DND-41 (cell line): ENCODE measurements around the gene TTLL10.

Experiments used
- ATAC-seq: fragments of 200-7000 bp; cut with Tn5 transposase; 3 replicates; pipeline ENCODE4 v1.9.1; 2021; ENCODE audit warnings: low read depth; ENCODE audit not compliant: insufficient read depth
- DNase-seq: peaks from one replicate; pipeline ENCODE4 v3.0.0-alpha.2; 2020
- H2AFZ ChIP-seq: 2 replicates; pipeline ENCODE4 v1.6.0; 2012; ENCODE audit warnings: low read depth, low read length
- H3K27ac ChIP-seq: 2 replicates; pipeline ENCODE4 v1.5.1; 2012; ENCODE audit warnings: low read length, inconsistent platforms
- H3K27me3 ChIP-seq: fragments of 200-600 bp; sonication (generic); 2 replicates; pipeline ENCODE4 v1.6.0; 2012; ENCODE audit warnings: low read length, mild to moderate bottlenecking, inconsistent platforms; ENCODE audit not compliant: insufficient read depth, poor library complexity
- H3K36me3 ChIP-seq: 2 replicates; pipeline ENCODE4 v1.5.1; 2012; ENCODE audit warnings: low read length, inconsistent platforms; ENCODE audit not compliant: insufficient read depth
- H3K4me1 ChIP-seq: 2 replicates; pipeline ENCODE4 v1.5.1; 2012; ENCODE audit warnings: mild to moderate bottlenecking, low read length; ENCODE audit not compliant: insufficient read depth
- H3K4me2 ChIP-seq: 2 replicates; pipeline ENCODE4 v1.6.0; 2012; ENCODE audit warnings: mild to moderate bottlenecking, moderate library complexity, low read length, inconsistent platforms; ENCODE audit not compliant: insufficient read depth
- H3K4me3 ChIP-seq, 2 experiments: fragments of 200-600 bp in 1 of 2; shearing (Covaris generic) in 1 of 2; 2 replicates each; pipeline ENCODE4 v1.5.1; 2012 to 2016; ENCODE audit warnings: inconsistent platforms in 2 of 2, low read length in 2 of 2, mild to moderate bottlenecking in 2 of 2, low read depth in 1 of 2, moderate library complexity in 1 of 2
- H3K79me2 ChIP-seq: 2 replicates; pipeline ENCODE4 v1.6.0; 2012; ENCODE audit warnings: low read length, inconsistent platforms; ENCODE audit not compliant: insufficient read depth
- H3K9ac ChIP-seq: 2 replicates; pipeline ENCODE4 v1.6.0; 2012; ENCODE audit warnings: low read depth, mild to moderate bottlenecking, inconsistent platforms, low read length, moderate library complexity
- H3K9me3 ChIP-seq: 2 replicates; pipeline ENCODE4 v1.5.1; 2012; ENCODE audit warnings: low read length, moderate library complexity, mild to moderate bottlenecking, inconsistent platforms; ENCODE audit not compliant: insufficient read depth, severe bottlenecking
- H4K20me1 ChIP-seq: 2 replicates; pipeline ENCODE4 v1.6.0; 2012; ENCODE audit warnings: low read length; ENCODE audit not compliant: insufficient read depth
- EZH2 ChIP-seq: IDR thresholded peaks from 3 replicates; pipeline ENCODE4 v1.6.1; 2012; ENCODE audit warnings: borderline replicate concordance, low read depth, mild to moderate bottlenecking, moderate library complexity, low read length, inconsistent platforms; ENCODE audit not compliant: severe bottlenecking
- TF ChIP-seq, protein P1 (sequence below): IDR thresholded peaks from 2 replicates; pipeline ENCODE4 v1.5.1; 2012; ENCODE audit warnings: borderline replicate concordance, low read length, moderate library complexity, mild to moderate bottlenecking; ENCODE audit not compliant: poor library complexity, severe bottlenecking; ENCODE audit errors: extremely low read depth

TTLL10 gene

DNA sequence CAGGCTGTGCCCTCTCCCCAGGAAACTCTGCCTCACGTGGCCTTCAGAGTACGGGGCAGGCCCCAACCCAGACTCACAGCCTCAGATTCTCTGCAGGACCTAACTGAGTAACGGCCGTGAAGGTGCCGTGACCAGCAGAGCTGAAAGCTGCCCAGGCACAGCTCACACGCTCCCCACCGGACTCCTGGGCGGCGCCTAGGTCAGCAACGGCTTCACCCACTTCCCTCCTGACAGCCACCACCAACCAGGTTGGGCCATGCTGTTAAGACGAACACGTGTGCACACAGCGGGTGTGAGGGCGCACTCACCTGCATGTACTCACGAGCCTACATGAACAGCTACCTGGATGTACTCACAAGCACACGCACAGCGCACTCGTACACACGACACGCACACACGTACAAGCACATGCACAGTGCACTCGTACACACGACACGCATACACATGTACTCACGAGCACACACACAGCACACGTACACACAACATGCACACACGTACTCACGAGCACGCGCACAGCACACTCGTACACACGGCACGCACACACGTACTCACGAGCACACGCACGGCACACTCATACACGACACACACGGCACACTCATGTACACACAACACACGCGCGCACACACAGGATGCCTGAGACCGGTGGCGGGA, 49.0 kb downstream of the TTLL10 start:
- no peak overlapping the region for H2AFZ ChIP-seq
- ATAC-seq = no peak
- DNase-seq = no peak
- no peak overlapping the region for H3K9ac ChIP-seq
- peaks cover 68% of the 10 kb centered on the region for H4K20me1 ChIP-seq
- no peak overlapping the region for H3K27ac ChIP-seq
- peaks cover 34% of the 10 kb centered on the region for H3K79me2 ChIP-seq
- no peaks in the 10 kb centered on the region for H3K9me3 ChIP-seq
- H3K36me3 ChIP-seq = peaks cover 93% of the 10 kb centered on the region
- H3K4me3 ChIP-seq = no peak overlapping the region
- no peak for TF ChIP-seq EZH2
- TF ChIP-seq, protein P1, sequence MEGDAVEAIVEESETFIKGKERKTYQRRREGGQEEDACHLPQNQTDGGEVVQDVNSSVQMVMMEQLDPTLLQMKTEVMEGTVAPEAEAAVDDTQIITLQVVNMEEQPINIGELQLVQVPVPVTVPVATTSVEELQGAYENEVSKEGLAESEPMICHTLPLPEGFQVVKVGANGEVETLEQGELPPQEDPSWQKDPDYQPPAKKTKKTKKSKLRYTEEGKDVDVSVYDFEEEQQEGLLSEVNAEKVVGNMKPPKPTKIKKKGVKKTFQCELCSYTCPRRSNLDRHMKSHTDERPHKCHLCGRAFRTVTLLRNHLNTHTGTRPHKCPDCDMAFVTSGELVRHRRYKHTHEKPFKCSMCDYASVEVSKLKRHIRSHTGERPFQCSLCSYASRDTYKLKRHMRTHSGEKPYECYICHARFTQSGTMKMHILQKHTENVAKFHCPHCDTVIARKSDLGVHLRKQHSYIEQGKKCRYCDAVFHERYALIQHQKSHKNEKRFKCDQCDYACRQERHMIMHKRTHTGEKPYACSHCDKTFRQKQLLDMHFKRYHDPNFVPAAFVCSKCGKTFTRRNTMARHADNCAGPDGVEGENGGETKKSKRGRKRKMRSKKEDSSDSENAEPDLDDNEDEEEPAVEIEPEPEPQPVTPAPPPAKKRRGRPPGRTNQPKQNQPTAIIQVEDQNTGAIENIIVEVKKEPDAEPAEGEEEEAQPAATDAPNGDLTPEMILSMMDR = no peak
- H3K4me1 ChIP-seq = no peaks in the 10 kb centered on the region
- no peaks in the 10 kb centered on the region for H3K27me3 ChIP-seq
- H3K4me2 ChIP-seq = no peak overlapping the region

DNA sequence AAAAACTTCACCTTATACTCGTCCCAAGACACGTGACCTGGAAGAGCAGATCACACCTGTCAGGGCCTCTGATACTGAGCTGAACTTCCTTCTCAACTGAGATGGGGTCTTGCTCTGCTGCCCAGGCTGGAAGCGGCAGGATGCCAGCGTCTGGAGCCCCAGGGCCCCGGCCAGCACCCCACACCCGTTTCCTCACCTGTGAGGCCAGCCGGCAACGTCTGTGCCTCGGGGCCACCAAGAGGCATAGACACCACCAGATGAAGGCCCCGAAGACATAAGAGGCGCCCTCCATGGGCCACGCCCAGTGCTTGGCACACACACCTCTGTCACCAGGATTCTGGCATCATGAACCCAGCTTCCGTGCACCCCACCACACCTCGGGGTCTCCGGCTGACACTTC, 49.6 kb downstream of the TTLL10 start:
- TF ChIP-seq, protein P1 = no peak
- no peak for TF ChIP-seq EZH2
- H3K27ac ChIP-seq = no peak overlapping the region
- ATAC-seq = no peak
- no peak for DNase-seq
- H3K9ac ChIP-seq = no peak overlapping the region
- H3K4me2 ChIP-seq = no peak overlapping the region
- no peak overlapping the region for H2AFZ ChIP-seq
- H3K79me2 ChIP-seq = peaks cover 41% of the 10 kb centered on the region
- H4K20me1 ChIP-seq = peaks cover 67% of the 10 kb centered on the region
- peaks cover 94% of the 10 kb centered on the region for H3K36me3 ChIP-seq
- no peaks in the 10 kb centered on the region for H3K27me3 ChIP-seq
- no peak overlapping the region for H3K4me3 ChIP-seq
- H3K9me3 ChIP-seq = no peaks in the 10 kb centered on the region
- no peaks in the 10 kb centered on the region for H3K4me1 ChIP-seq

DNA sequence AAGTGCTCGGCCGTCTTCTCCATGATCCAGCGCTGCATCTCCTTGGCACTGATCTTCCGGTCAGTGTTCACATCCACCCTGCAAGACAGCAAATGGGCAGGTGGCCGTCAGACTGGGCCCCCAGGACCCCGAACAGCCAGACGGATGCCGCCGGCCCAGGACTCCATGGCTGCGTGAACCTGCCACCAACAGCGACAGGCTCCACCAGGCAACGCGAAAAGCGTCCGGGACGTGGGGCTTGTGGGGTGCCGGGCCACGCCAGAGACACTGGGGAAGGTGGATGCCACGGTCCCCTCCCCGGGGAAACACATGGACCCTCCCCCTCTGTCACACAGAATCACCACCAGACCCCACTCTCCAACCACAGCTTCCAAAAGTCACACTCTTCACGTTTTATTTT, 50.2 kb downstream of the TTLL10 start:
- no peak for TF ChIP-seq EZH2
- TF ChIP-seq, protein P1 = no peak
- no peak overlapping the region for H3K4me2 ChIP-seq
- peaks cover 68% of the 10 kb centered on the region for H4K20me1 ChIP-seq
- ATAC-seq = no peak
- H3K4me3 ChIP-seq = no peak overlapping the region
- no peaks in the 10 kb centered on the region for H3K9me3 ChIP-seq
- no peak overlapping the region for H3K27ac ChIP-seq
- no peaks in the 10 kb centered on the region for H3K27me3 ChIP-seq
- peaks cover 94% of the 10 kb centered on the region for H3K36me3 ChIP-seq
- H3K9ac ChIP-seq = no peak overlapping the region
- H2AFZ ChIP-seq = no peak overlapping the region
- H3K4me1 ChIP-seq = no peaks in the 10 kb centered on the region; the same call in 1 of the 2 replicates
- DNase-seq = no peak
- peaks cover 46% of the 10 kb centered on the region for H3K79me2 ChIP-seq
